HL-60 (cell line): ENCODE measurements around the gene CFAP54.

Experiments used
- CTCF ChIP-seq: IDR thresholded peaks from one replicate; pipeline ENCODE4 v1.5.1; 2011; ENCODE audit warnings: low read length, control low read depth, inconsistent platforms; ENCODE audit not compliant: insufficient read depth
- GABPA ChIP-seq: IDR thresholded peaks from 2 replicates; pipeline ENCODE4 v1.6.1; 2012; ENCODE audit warnings: low read depth
- POLR2AphosphoS5 ChIP-seq: IDR thresholded peaks from 2 replicates; pipeline ENCODE4 v1.6.1; 2012; ENCODE audit warnings: low read depth
- REST ChIP-seq: IDR thresholded peaks from 2 replicates; pipeline ENCODE4 v1.6.1; 2012; ENCODE audit warnings: low read depth; ENCODE audit not compliant: insufficient replicate concordance

GRCh38 chr12:96807741-96808140 lies 318.4 kb downstream of the CFAP54 start:
- TF ChIP-seq CTCF (no peak), GABPA (no peak), REST (no peak), POLR2AphosphoS5 (no peak)
